Osteoblast (primary cell): ENCODE measurements around the gene TMEM236. TPM values are rescaled to one million over a fixed set of nuclear protein-coding genes. Genes with fewer than 3 reads are reported as not detected.

Source experiments
- DNase-seq: peaks from one replicate; pipeline ENCODE4 v3.0.0; 2011; ENCODE audit warnings: low spot score, mixed read lengths; ENCODE audit not compliant: insufficient read length; ENCODE audit errors: missing footprints
- H2AFZ ChIP-seq: 2 replicates; pipeline ENCODE4 v1.6.0; 2011; ENCODE audit warnings: mild to moderate bottlenecking, low read length
- H3K27ac ChIP-seq: 2 replicates; pipeline ENCODE4 v1.5.1; 2011; ENCODE audit warnings: mild to moderate bottlenecking, low read depth, low read length, moderate library complexity
- H3K27me3 ChIP-seq: 2 replicates; pipeline ENCODE4 v1.6.0; 2012; ENCODE audit warnings: mild to moderate bottlenecking, control low read depth, inconsistent platforms, low read length, moderate library complexity; ENCODE audit not compliant: insufficient read depth
- H3K36me3 ChIP-seq: 2 replicates; pipeline ENCODE4 v1.5.1; 2011; ENCODE audit warnings: mild to moderate bottlenecking, low read length, control low read depth, moderate library complexity; ENCODE audit not compliant: insufficient read depth
- H3K4me1 ChIP-seq: 2 replicates; pipeline ENCODE4 v1.5.1; 2011; ENCODE audit warnings: mild to moderate bottlenecking, low read length, control low read depth, moderate library complexity; ENCODE audit not compliant: insufficient read depth
- H3K4me2 ChIP-seq: 2 replicates; pipeline ENCODE4 v1.6.0; 2011; ENCODE audit warnings: mild to moderate bottlenecking, low read length; ENCODE audit not compliant: insufficient read depth
- H3K4me3 ChIP-seq: fragments of 200-600 bp; sonication (generic); 3 replicates; pipeline ENCODE4 v1.5.1; 2012; ENCODE audit warnings: mild to moderate bottlenecking, low read length, inconsistent platforms; ENCODE audit not compliant: insufficient read depth
- H3K79me2 ChIP-seq: 2 replicates; pipeline ENCODE4 v1.6.0; 2012; ENCODE audit warnings: mild to moderate bottlenecking, low read length, control low read depth, inconsistent platforms; ENCODE audit not compliant: insufficient read depth
- H3K9me3 ChIP-seq: 2 replicates; pipeline ENCODE4 v1.5.1; 2011; ENCODE audit warnings: low read depth, low read length, control low read depth
- H4K20me1 ChIP-seq: 2 replicates; pipeline ENCODE4 v1.6.0; 2012; ENCODE audit warnings: mild to moderate bottlenecking, low read length, control low read depth; ENCODE audit not compliant: insufficient read depth
- total RNA-seq: library from RNA; depleted of rRNA; stranded (reverse); fragments of >200 nt; gene quantifications from 2 replicates; pipeline ENCODE4 v1.2.3, GENCODE V29; 2012
- TF ChIP-seq, protein P1 (sequence below): IDR thresholded peaks from 2 replicates; pipeline ENCODE4 v1.5.1; 2011; ENCODE audit warnings: mild to moderate bottlenecking, low read depth, low read length, moderate library complexity; ENCODE audit errors: extremely low read depth

The TMEM236 gene
- total RNA-seq, 1 donor = under 0.01 TPM

GRCh38 chr10:17764142-17764541, 12.1 kb downstream of the TMEM236 start:
- Histone ChIP-seq H3K9me3 (no peaks in the 10 kb centered on the region), H2AFZ (no peak overlapping the region), H3K27me3 (no peaks in the 10 kb centered on the region), H3K4me2 (no peak overlapping the region), H3K79me2 (no peaks in the 10 kb centered on the region), H3K4me1 (peaks cover 15% of the 10 kb centered on the region), H3K27ac (no peak overlapping the region), H3K36me3 (no peaks in the 10 kb centered on the region), H3K4me3 (no peak overlapping the region), H4K20me1 (no peaks in the 10 kb centered on the region)
- TF ChIP-seq, protein P1, sequence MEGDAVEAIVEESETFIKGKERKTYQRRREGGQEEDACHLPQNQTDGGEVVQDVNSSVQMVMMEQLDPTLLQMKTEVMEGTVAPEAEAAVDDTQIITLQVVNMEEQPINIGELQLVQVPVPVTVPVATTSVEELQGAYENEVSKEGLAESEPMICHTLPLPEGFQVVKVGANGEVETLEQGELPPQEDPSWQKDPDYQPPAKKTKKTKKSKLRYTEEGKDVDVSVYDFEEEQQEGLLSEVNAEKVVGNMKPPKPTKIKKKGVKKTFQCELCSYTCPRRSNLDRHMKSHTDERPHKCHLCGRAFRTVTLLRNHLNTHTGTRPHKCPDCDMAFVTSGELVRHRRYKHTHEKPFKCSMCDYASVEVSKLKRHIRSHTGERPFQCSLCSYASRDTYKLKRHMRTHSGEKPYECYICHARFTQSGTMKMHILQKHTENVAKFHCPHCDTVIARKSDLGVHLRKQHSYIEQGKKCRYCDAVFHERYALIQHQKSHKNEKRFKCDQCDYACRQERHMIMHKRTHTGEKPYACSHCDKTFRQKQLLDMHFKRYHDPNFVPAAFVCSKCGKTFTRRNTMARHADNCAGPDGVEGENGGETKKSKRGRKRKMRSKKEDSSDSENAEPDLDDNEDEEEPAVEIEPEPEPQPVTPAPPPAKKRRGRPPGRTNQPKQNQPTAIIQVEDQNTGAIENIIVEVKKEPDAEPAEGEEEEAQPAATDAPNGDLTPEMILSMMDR = no peak
- peak; percentile 26 for DNase-seq

- Histone ChIP-seq H3K79me2 (no peaks in the 10 kb centered on the region), H3K9me3 (no peaks in the 10 kb centered on the region), H3K36me3 (no peaks in the 10 kb centered on the region), H3K4me3 (no peak overlapping the region), H3K27me3 (no peaks in the 10 kb centered on the region), H3K4me2 (no peak overlapping the region), H4K20me1 (no peaks in the 10 kb centered on the region), H2AFZ (no peak overlapping the region), H3K4me1 (peaks cover 19% of the 10 kb centered on the region), H3K27ac (no peak overlapping the region)
- no peak for DNase-seq
- TF ChIP-seq, protein P1 = no peak
Observed at GRCh38 chr10:17765602-17766001, 13.6 kb downstream of the TMEM236 start.

GRCh38 chr10:17766731-17767130, 14.7 kb downstream of the TMEM236 start:
- no peaks in the 10 kb centered on the region for H3K9me3 ChIP-seq
- no peaks in the 10 kb centered on the region for H3K36me3 ChIP-seq
- H3K4me1 ChIP-seq = peaks cover 19% of the 10 kb centered on the region
- H4K20me1 ChIP-seq = no peaks in the 10 kb centered on the region
- no peak for DNase-seq
- TF ChIP-seq, protein P1 = no peak
- no peak overlapping the region for H3K4me2 ChIP-seq
- no peaks in the 10 kb centered on the region for H3K79me2 ChIP-seq
- H2AFZ ChIP-seq = no peak overlapping the region
- H3K4me3 ChIP-seq = no peak overlapping the region
- H3K27me3 ChIP-seq = no peaks in the 10 kb centered on the region
- H3K27ac ChIP-seq = no peak overlapping the region

- DNase-seq = no peak
- no peak overlapping the region for H3K27ac ChIP-seq
- H3K4me3 ChIP-seq = no peak overlapping the region
- no peaks in the 10 kb centered on the region for H3K79me2 ChIP-seq
- peak overlapping the region; percentile 63 for H2AFZ ChIP-seq
- peak overlapping the region; percentile 56 for H3K4me2 ChIP-seq
- TF ChIP-seq, protein P1 = no peak
- H3K27me3 ChIP-seq = no peaks in the 10 kb centered on the region
- H3K9me3 ChIP-seq = no peaks in the 10 kb centered on the region
- H4K20me1 ChIP-seq = no peaks in the 10 kb centered on the region
- H3K4me1 ChIP-seq = peaks cover 16% of the 10 kb centered on the region
- H3K36me3 ChIP-seq = no peaks in the 10 kb centered on the region
Observed at GRCh38 chr10:17768496-17768895, 16.5 kb downstream of the TMEM236 start.
